H9 (cell line): ENCODE data around the gene MAPK8IP3. TPM values are rescaled to one million over a fixed set of nuclear protein-coding genes. Genes with fewer than 3 reads are reported as not detected.

Source experiments
- DNase-seq: peaks from one replicate; pipeline ENCODE4 v3.0.0-alpha.2; 2017
- H2AFZ ChIP-seq: one replicate; pipeline ENCODE4 v1.6.1; 2013; ENCODE audit warnings: mild to moderate bottlenecking, low read length, control low read depth, moderate library complexity
- H2AK5ac ChIP-seq: 2 replicates; pipeline ENCODE4 v1.6.1; 2013; ENCODE audit warnings: low read length, control low read depth, mixed read lengths; ENCODE audit not compliant: insufficient read length
- H2BK120ac ChIP-seq: one replicate; pipeline ENCODE4 v1.6.1; 2013; ENCODE audit warnings: low read depth, mild to moderate bottlenecking, low read length, control low read depth, inconsistent platforms; ENCODE audit not compliant: poor library complexity, severe bottlenecking
- H2BK12ac ChIP-seq: 2 replicates; pipeline ENCODE4 v1.6.1; 2013; ENCODE audit warnings: low read length, control low read depth, mixed read lengths, low read depth; ENCODE audit not compliant: insufficient read length
- H2BK15ac ChIP-seq: 2 replicates; pipeline ENCODE4 v1.6.1; 2013; ENCODE audit warnings: low read depth, low read length, control low read depth
- H2BK20ac ChIP-seq: one replicate; pipeline ENCODE4 v1.6.1; 2013; ENCODE audit warnings: low read depth, mild to moderate bottlenecking, low read length, control low read depth, inconsistent platforms; ENCODE audit not compliant: poor library complexity, severe bottlenecking
- H2BK5ac ChIP-seq: 2 replicates; pipeline ENCODE4 v1.6.1; 2013; ENCODE audit warnings: low read length, control low read depth, mixed read lengths; ENCODE audit not compliant: insufficient read length
- H3K14ac ChIP-seq: 2 replicates; pipeline ENCODE4 v1.6.1; 2013; ENCODE audit warnings: low read length, control low read depth; ENCODE audit not compliant: insufficient read depth
- H3K18ac ChIP-seq: 2 replicates; pipeline ENCODE4 v1.6.1; 2013; ENCODE audit warnings: low read depth, mild to moderate bottlenecking, mixed read lengths, low read length, control low read depth; ENCODE audit not compliant: insufficient read length
- H3K23ac ChIP-seq: 2 replicates; pipeline ENCODE4 v1.6.1; 2013; ENCODE audit warnings: low read length, control low read depth, mixed read lengths, low read depth; ENCODE audit not compliant: insufficient read length
- H3K23me2 ChIP-seq: 2 replicates; pipeline ENCODE4 v1.6.1; 2013; ENCODE audit warnings: low read depth, mild to moderate bottlenecking, mixed read lengths, low read length, control low read depth; ENCODE audit not compliant: insufficient read length, poor library complexity, severe bottlenecking
- H3K27ac ChIP-seq: 2 replicates; pipeline ENCODE4 v1.5.1; 2013; ENCODE audit warnings: low read length, control low read depth, mixed read lengths, low read depth; ENCODE audit not compliant: insufficient read length
- H3K27me3 ChIP-seq: 2 replicates; pipeline ENCODE4 v1.6.1; 2013; ENCODE audit warnings: low read length, control low read depth, inconsistent platforms; ENCODE audit not compliant: insufficient read depth
- H3K4ac ChIP-seq: 2 replicates; pipeline ENCODE4 v1.6.1; 2013; ENCODE audit warnings: low read depth, mild to moderate bottlenecking, control low read depth, inconsistent platforms, low read length, moderate library complexity
- H3K4me1 ChIP-seq: 2 replicates; pipeline ENCODE4 v1.6.1; 2013; ENCODE audit warnings: low read length, control low read depth, inconsistent platforms; ENCODE audit not compliant: insufficient read depth
- H3K4me2 ChIP-seq: 2 replicates; pipeline ENCODE4 v1.6.1; 2013; ENCODE audit warnings: low read length, control low read depth, mixed read lengths; ENCODE audit not compliant: insufficient read length, insufficient read depth
- H3K56ac ChIP-seq: 2 replicates; pipeline ENCODE4 v1.6.1; 2013; ENCODE audit warnings: low read depth, mild to moderate bottlenecking, mixed read lengths, low read length, control low read depth; ENCODE audit not compliant: insufficient read length
- H3K79me1 ChIP-seq: 2 replicates; pipeline ENCODE4 v1.6.1; 2013; ENCODE audit warnings: low read depth, mild to moderate bottlenecking, moderate library complexity, low read length, control low read depth, inconsistent platforms; ENCODE audit not compliant: insufficient read depth, poor library complexity, severe bottlenecking
- H3K79me2 ChIP-seq: 2 replicates; pipeline ENCODE4 v1.6.1; 2013; ENCODE audit warnings: low read length, control low read depth, inconsistent platforms; ENCODE audit not compliant: insufficient read depth
- H3K9ac ChIP-seq: 2 replicates; pipeline ENCODE4 v1.6.1; 2013; ENCODE audit warnings: low read length, control low read depth, mixed read lengths; ENCODE audit not compliant: insufficient read length; ENCODE audit errors: extremely low read depth
- H3K9me3 ChIP-seq: one replicate; pipeline ENCODE4 v1.6.1; 2013; ENCODE audit warnings: low read depth, low read length, inconsistent platforms; ENCODE audit not compliant: control insufficient read depth
- H3T11ph ChIP-seq: one replicate; pipeline ENCODE4 v1.6.1; 2013; ENCODE audit warnings: mild to moderate bottlenecking, low read length, control low read depth, inconsistent platforms
- H4K20me1 ChIP-seq: one replicate; pipeline ENCODE4 v1.6.1; 2013; ENCODE audit not compliant: control insufficient read depth, insufficient read length, insufficient read depth
- H4K5ac ChIP-seq: 2 replicates; pipeline ENCODE4 v1.6.1; 2013; ENCODE audit warnings: low read depth, mild to moderate bottlenecking, mixed read lengths, low read length, control low read depth; ENCODE audit not compliant: insufficient read length
- H4K8ac ChIP-seq: replicated peaks from 2 replicates; pipeline ENCODE4 v1.6.1; 2013; ENCODE audit warnings: low read length, control low read depth, mixed read lengths, low read depth; ENCODE audit not compliant: insufficient read length
- H4K91ac ChIP-seq: 2 replicates; pipeline ENCODE4 v1.6.1; 2013; ENCODE audit warnings: low read depth, mild to moderate bottlenecking, moderate library complexity, mixed read lengths, low read length, control low read depth; ENCODE audit not compliant: insufficient read length
- H3K27ac Mint-ChIP-seq, 3 experiments: 2 replicates in 2 of 3; 3 replicates in 1 of 3; pipeline ENCODE4 v1.8.0; 2020 to 2021; ENCODE audit warnings: mixed read lengths in 3 of 3, mild to moderate bottlenecking in 1 of 3, moderate library complexity in 1 of 3
- H3K27me3 Mint-ChIP-seq: 2 replicates; pipeline ENCODE4 v1.8.0; 2021; ENCODE audit warnings: low read depth, mild to moderate bottlenecking, moderate library complexity, mixed read lengths
- H3K36me3 Mint-ChIP-seq, 3 experiments: 2 replicates in 2 of 3; 3 replicates in 1 of 3; pipeline ENCODE4 v1.8.0; 2020 to 2021; ENCODE audit warnings: low read depth in 3 of 3, mixed read lengths in 3 of 3; ENCODE audit not compliant: insufficient read depth in 1 of 3
- H3K4me1 Mint-ChIP-seq, 2 experiments: 2 replicates each; pipeline ENCODE4 v1.8.0; 2020; ENCODE audit warnings: mixed read lengths in 2 of 2
- H3K4me3 Mint-ChIP-seq, 2 experiments: 2 replicates in 1 of 2; 3 replicates in 1 of 2; pipeline ENCODE4 v1.8.0; 2020 to 2021; ENCODE audit warnings: mild to moderate bottlenecking in 2 of 2, mixed read lengths in 2 of 2, moderate library complexity in 1 of 2
- H3K9me3 Mint-ChIP-seq, 2 experiments: 2 replicates in 1 of 2; 3 replicates in 1 of 2; pipeline ENCODE4 v1.8.0; 2020; ENCODE audit warnings: mild to moderate bottlenecking in 2 of 2, mixed read lengths in 2 of 2, moderate library complexity in 1 of 2
- CTCF ChIP-seq: fragments of 200-600 bp; sonication (generic); conservative IDR thresholded peaks from 3 replicates; pipeline ENCODE4 v1.8.0; 2021; ENCODE audit warnings: antibody characterized with exemption, mild to moderate bottlenecking
- WGBS: extraction: QIAGEN DNeasy Blood & Tissue Kit; methylation state at CpG from one replicate; pipeline ENCODE4 v1.1.7; 2013; ENCODE audit warnings: missing lambda C conversion rate, low lambda C conversion rate, mixed read lengths; ENCODE audit not compliant: insufficient read length; ENCODE audit errors: extremely low coverage; 5-methylcytosine and 5-hydroxymethylcytosine counted together
- total RNA-seq: library from RNA; stranded (reverse); gene quantifications from 2 replicates; pipeline ENCODE4 v1.2.1, GENCODE V29; 2021

The MAPK8IP3 gene
- total RNA-seq, 1 experiment from 2014 or later = 51.3 TPM

GRCh38 chr16:1670371-1670770 is 35.6 kb upstream of the MAPK8IP3 start:
- Histone ChIP-seq H4K91ac (no peak overlapping the region), H2AK5ac (no peak overlapping the region), H2BK20ac (no peak overlapping the region), H4K8ac (no peak overlapping the region), H3T11ph (no peak overlapping the region), H3K79me1 (no peaks in the 10 kb centered on the region), H4K5ac (no peak overlapping the region), H3K23me2 (no peaks in the 10 kb centered on the region), H3K27ac (no peak overlapping the region), H3K23ac (no peak overlapping the region), H3K27me3 (no peaks in the 10 kb centered on the region), H3K4ac (no peak overlapping the region), H2BK5ac (no peak overlapping the region), H3K56ac (no peak overlapping the region), H2BK15ac (no peak overlapping the region), H3K4me1 (no peaks in the 10 kb centered on the region), H3K18ac (no peak overlapping the region), H4K20me1 (no peaks in the 10 kb centered on the region), H3K9ac (no peak overlapping the region), H2BK120ac (no peak overlapping the region), H3K9me3 (no peaks in the 10 kb centered on the region), H3K79me2 (no peaks in the 10 kb centered on the region), H2AFZ (no peak overlapping the region), H3K4me2 (no peak overlapping the region), H2BK12ac (no peak overlapping the region), H3K14ac (no peak overlapping the region)
- WGBS = no CpG with 5 or more reads among the region's 19 CpGs
- Mint-ChIP-seq H3K4me3 (no peak overlapping the region), H3K27me3 (no peaks in the 10 kb centered on the region), H3K9me3 (no peaks in the 10 kb centered on the region; a peak in 1 of 5 replicates), H3K4me1 (no peaks in the 10 kb centered on the region), H3K27ac (no peak overlapping the region), H3K36me3 (peaks cover 42 to 97% (median 85%) of the 10 kb centered on the region in 3 experiments; a peak in 6 of 7 replicates)
- no peak for TF ChIP-seq CTCF
- no peak for DNase-seq
